Panc1 (cell line): ENCODE data around the gene COL5A2. TPM values are rescaled to one million over a fixed set of nuclear protein-coding genes. Genes with fewer than 3 reads are reported as not detected.

Experiments used
- ATAC-seq: fragments of 200-7000 bp; cut with Tn5 transposase; 2 replicates; pipeline ENCODE4 v1.9.1; 2020; ENCODE audit warnings: mild to moderate bottlenecking, moderate library complexity
- BruUV-seq: library from RNA; stranded (reverse); fragments of 400-500 nt; replicated peaks from 2 replicates; lab custom pipeline; 2021; lab: Mats Ljungman, UMichigan
- CTCF ChIA-PET: fragments of 300-600 bp; sonication (Branson Sonifier 250); formaldehyde crosslinking; loops from one replicate; lab custom pipeline; 2022; ENCODE audit warnings: antibody characterized with exemption; lab: Charles Lee
- POLR2A ChIA-PET: fragments of 300-600 bp; sonication (Branson Sonifier 250); formaldehyde crosslinking; loops from one replicate; lab custom pipeline; 2022; ENCODE audit warnings: antibody characterized with exemption; lab: Charles Lee
- DNase-seq: peaks from one replicate; pipeline ENCODE4 v3.0.0-alpha.2; 2010; ENCODE audit warnings: low read depth, low spot score
- H3K27ac ChIP-seq: 2 replicates; pipeline ENCODE4 v1.5.1; 2011; ENCODE audit warnings: mild to moderate bottlenecking, low read length, inconsistent platforms
- H3K27me3 ChIP-seq: fragments of 200-500 bp; sonication (Bioruptor generic); 2 replicates; pipeline ENCODE4 v1.6.0; 2014; ENCODE audit warnings: low read length, inconsistent platforms; ENCODE audit not compliant: control insufficient read depth, insufficient read depth
- H3K36me3 ChIP-seq: fragments of 200-500 bp; sonication (Bioruptor generic); 2 replicates; pipeline ENCODE4 v1.5.1; 2014; ENCODE audit warnings: inconsistent platforms, mild to moderate bottlenecking, low read length, moderate library complexity; ENCODE audit not compliant: control insufficient read depth, insufficient read depth
- H3K4me1 ChIP-seq: 2 replicates; pipeline ENCODE4 v1.5.1; 2011; ENCODE audit warnings: inconsistent platforms, mild to moderate bottlenecking, low read length, moderate library complexity; ENCODE audit not compliant: control insufficient read depth, insufficient read depth
- H3K4me3 ChIP-seq, 2 experiments: 2 replicates each; pipeline ENCODE4 v1.5.1; 2011 to 2012; ENCODE audit warnings: low read depth in 2 of 2, low read length in 2 of 2, mild to moderate bottlenecking in 2 of 2, inconsistent platforms in 1 of 2, moderate library complexity in 1 of 2
- H3K9me3 ChIP-seq: fragments of 200-500 bp; sonication (Bioruptor generic); 2 replicates; pipeline ENCODE4 v1.5.1; 2014; ENCODE audit warnings: low read depth, mild to moderate bottlenecking, inconsistent platforms, low read length, moderate library complexity; ENCODE audit not compliant: control insufficient read depth, insufficient read depth
- CTCF ChIP-seq: fragments of 450-650 bp; IDR thresholded peaks from 2 replicates; pipeline ENCODE4 v1.5.1; 2017; ENCODE audit warnings: mild to moderate bottlenecking
- POLR2AphosphoS5 ChIP-seq: IDR thresholded peaks from 2 replicates; pipeline ENCODE4 v1.6.1; 2012; ENCODE audit warnings: mild to moderate bottlenecking, low read depth, low read length, moderate library complexity
- REST ChIP-seq, 2 experiments: IDR thresholded peaks; 2 replicates each; pipeline ENCODE4 v1.6.1; 2011 to 2012; ENCODE audit warnings: low read depth in 2 of 2, control low read depth in 1 of 2, low read length in 1 of 2, mild to moderate bottlenecking in 1 of 2, moderate library complexity in 1 of 2; ENCODE audit not compliant: insufficient read depth in 1 of 2
- SIN3A ChIP-seq: IDR thresholded peaks from 2 replicates; pipeline ENCODE4 v1.6.1; 2012; ENCODE audit warnings: low read depth, mild to moderate bottlenecking, low read length, moderate library complexity, borderline replicate concordance; ENCODE audit not compliant: insufficient read depth
- TCF7L2 ChIP-seq: IDR thresholded peaks from 2 replicates; pipeline ENCODE4 v1.6.1; 2011; ENCODE audit warnings: mild to moderate bottlenecking, low read depth, low read length, inconsistent platforms
- in situ Hi-C: cut with HindIII; loops from 2 replicates; pipeline ENCODE4 v1.10.0; 2016; ENCODE audit warnings: low sequenced_read_pairs, low pct_unique_long_range_greater_than_20kb
- intact Hi-C: fragments of 100-400 bp; cut with micrococcal nuclease; formaldehyde crosslinking; loops from one replicate; pipeline ENCODE4 v1.10.0; 2022; ENCODE audit not compliant: unreplicated experiment
- total RNA-seq: library from RNA; stranded (reverse); gene quantifications from one replicate; pipeline ENCODE4 v1.2.1, GENCODE V29; 2021; ENCODE audit not compliant: unreplicated experiment

The COL5A2 gene
- total RNA-seq, 1 experiment from 2014 or later: 144 TPM

- ChIA-PET CTCF (interaction anchor here (0.8 kb wide), 1 partner anchor 552 kb away, joined by 5 read pairs; no protein-coding TSS in a partner anchor), POLR2A (no interaction called here)
- intact Hi-C loops (no loop called here), in situ Hi-C loops (no loop called here)
- Histone ChIP-seq H3K27ac (no peak overlapping the region), H3K27me3 (no peaks in the 10 kb centered on the region), H3K36me3 (peaks cover 36% of the 10 kb centered on the region; the same call in 1 of the 2 replicates), H3K9me3 (no peaks in the 10 kb centered on the region), H3K4me3 (no peak overlapping the region), H3K4me1 (no peaks in the 10 kb centered on the region)
- BruUV-seq: no TSS peak
- DNase-seq (no peak), ATAC-seq (no peak)
- TF ChIP-seq POLR2AphosphoS5: no peak
- TF ChIP-seq TCF7L2: no peak
- TF ChIP-seq REST (IDR thresholded peaks at IDR 0.05; ENCODE audit: insufficient read depth in 1 of 2, low read depth in 2 of 2, low read length in 1 of 2): no peak
- no peak for TF ChIP-seq SIN3A
- no peak for TF ChIP-seq CTCF
Measured at GRCh38 chr2:189076120-189076519, 103.4 kb downstream of the COL5A2 start.

- ATAC-seq (no peak), DNase-seq (no peak)
- H3K27me3 ChIP-seq: no peaks in the 10 kb centered on the region
- H3K36me3 ChIP-seq: peaks cover 30% of the 10 kb centered on the region; the same call in 1 of the 2 replicates
- H3K27ac ChIP-seq: no peak overlapping the region
- TF ChIP-seq TCF7L2 (no peak), CTCF (no peak), SIN3A (no peak), POLR2AphosphoS5 (no peak), REST (IDR thresholded peaks at IDR 0.05; ENCODE audit: insufficient read depth in 1 of 2, low read depth in 2 of 2, low read length in 1 of 2) (no peak)
- ChIA-PET CTCF (no interaction called here), POLR2A (no interaction called here)
- H3K9me3 ChIP-seq: no peaks in the 10 kb centered on the region
- no TSS peak for BruUV-seq
- intact Hi-C loops: no loop called here
- H3K4me3 ChIP-seq: no peak overlapping the region
- in situ Hi-C loops: no loop called here
- H3K4me1 ChIP-seq: no peaks in the 10 kb centered on the region
Measured at GRCh38 chr2:189074506-189074905, 105.1 kb downstream of the COL5A2 start.
